Activated naive CD4-positive, alpha-beta T cell treated with anti-CD3 and anti-CD28 coated beads for 36 hours (primary cell): Measurements from ENCODE around the gene IFI27. TPM values are rescaled to one million over a fixed set of nuclear protein-coding genes. Genes with fewer than 3 reads are reported as not detected.

Experiments used
- CTCF ChIA-PET: fragments of 350-600 bp; sonication (Branson Sonifier 250); formaldehyde crosslinking; loops from one replicate; lab custom pipeline; 2021; ENCODE audit warnings: antibody characterized with exemption; lab: Charles Lee
- DNase-seq: peaks from one replicate; pipeline ENCODE4 v3.0.0-alpha.2; 2020
- H3K27ac Mint-ChIP-seq: one replicate; pipeline ENCODE4 v1.8.0; 2021; ENCODE audit warnings: mild to moderate bottlenecking, mixed read lengths
- H3K27me3 Mint-ChIP-seq: one replicate; pipeline ENCODE4 v1.8.0; 2021; ENCODE audit warnings: low read depth, mixed read lengths
- H3K36me3 Mint-ChIP-seq: one replicate; pipeline ENCODE4 v1.8.0; 2021; ENCODE audit warnings: low read depth, mixed read lengths
- H3K4me1 Mint-ChIP-seq: one replicate; pipeline ENCODE4 v1.8.0; 2021; ENCODE audit warnings: low read depth, mixed read lengths
- H3K4me3 Mint-ChIP-seq: one replicate; pipeline ENCODE4 v1.8.0; 2021; ENCODE audit warnings: mild to moderate bottlenecking, moderate library complexity, mixed read lengths
- H3K9me3 Mint-ChIP-seq: one replicate; pipeline ENCODE4 v1.8.0; 2021; ENCODE audit warnings: mixed read lengths
- intact Hi-C: fragments of 100-400 bp; cut with micrococcal nuclease; formaldehyde crosslinking; loops from one replicate; pipeline ENCODE4 v1.15.1; 2023
- total RNA-seq, 2 experiments: library from RNA; stranded (reverse); gene quantifications; one replicate each; pipeline ENCODE4 v1.2.3, GENCODE V29; 2021

IFI27 gene
- total RNA-seq, 2 experiments from 2014 or later, result 1.5 to 2.3 TPM

DNA sequence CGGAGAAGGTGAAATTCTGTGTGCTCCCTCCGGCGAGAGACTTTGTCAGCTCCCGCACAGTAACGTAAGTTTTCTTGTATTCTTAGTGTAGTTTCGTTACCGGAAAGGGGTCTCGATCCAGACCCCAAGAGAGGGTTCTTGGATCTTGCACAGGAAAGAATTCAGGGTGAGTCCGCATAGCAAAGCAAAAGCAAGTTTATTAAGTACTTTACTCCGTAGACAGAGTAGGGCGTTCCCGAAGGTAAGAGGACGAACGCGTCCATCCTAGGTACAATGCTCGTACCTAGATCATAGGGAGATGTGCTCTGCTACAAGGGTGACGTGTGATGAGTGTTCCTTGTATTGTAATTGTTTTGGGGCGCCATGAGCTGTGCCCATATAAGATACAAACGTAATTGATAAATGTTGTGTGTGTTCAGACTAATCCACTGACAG is 29.1 kb upstream of the IFI27 start:
- Mint-ChIP-seq H3K27me3 (no peaks in the 10 kb centered on the region), H3K27ac (peak overlapping the region; percentile 98), H3K4me3 (peak overlapping the region; percentile 98), H3K36me3 (peaks cover 36% of the 10 kb centered on the region), H3K9me3 (no peaks in the 10 kb centered on the region), H3K4me1 (peaks cover 38% of the 10 kb centered on the region)
- intact Hi-C loops, result loop anchor here (1.0 to 5.0 kb wide), 9 partner anchors 8 to 1076 kb away; partner anchors contain the start of genes DICER1, IFI27L2 and OTUB2
- CTCF ChIA-PET, result interaction anchor here (0.6 to 3.5 kb wide), 8 partner anchors 45 to 403 kb away, joined by 3 to 14 read pairs (median 3); no protein-coding TSS in a partner anchor
- DNase-seq, result peak; percentile 12

DNA sequence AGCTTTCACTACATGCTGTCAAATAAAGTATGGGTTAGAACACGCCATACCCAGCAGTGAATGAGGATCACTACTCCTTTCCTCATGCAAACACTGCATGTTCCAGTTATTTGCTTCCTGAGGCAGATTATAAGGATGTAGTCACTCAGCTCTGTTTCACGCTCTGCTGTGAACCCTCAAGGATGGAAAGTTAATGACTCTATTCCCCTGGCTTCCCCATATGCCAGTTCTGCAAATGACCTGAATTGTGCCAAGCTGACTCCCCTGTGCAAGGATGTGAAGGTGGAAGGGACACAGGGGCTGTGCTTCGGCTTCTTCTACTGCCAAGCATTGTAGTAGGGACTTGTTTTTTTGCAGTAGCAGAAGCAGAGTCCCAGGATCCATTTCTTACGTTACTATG is 22.6 kb upstream of the IFI27 start:
- intact Hi-C loops, result no loop called here

DNA sequence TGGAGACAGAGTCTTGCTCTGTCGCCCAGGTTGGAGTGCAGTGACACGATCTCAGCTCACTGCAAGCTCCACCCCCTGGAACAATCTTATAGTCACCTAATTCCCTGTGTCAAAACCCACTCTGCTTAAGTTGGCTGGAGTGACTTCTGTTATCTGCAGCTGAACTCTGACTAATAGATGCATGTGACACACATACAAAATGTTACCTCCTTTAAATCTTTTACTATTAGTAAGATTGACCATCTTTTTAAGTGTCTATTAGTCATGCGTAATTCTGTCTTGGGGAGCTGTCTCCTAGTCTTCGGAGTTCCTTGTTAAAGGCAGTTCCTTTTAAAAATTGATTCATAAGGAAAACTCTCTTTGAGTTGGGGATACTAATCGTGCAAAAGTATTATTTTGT is 22.0 kb upstream of the IFI27 start:
- H3K27me3 Mint-ChIP-seq, result no peaks in the 10 kb centered on the region
- no peak overlapping the region for H3K27ac Mint-ChIP-seq
- H3K4me1 Mint-ChIP-seq, result no peaks in the 10 kb centered on the region
- CTCF ChIA-PET, result interaction anchor here (0.6 kb wide), 1 partner anchor 68 kb away, joined by 3 read pairs; no protein-coding TSS in a partner anchor
- intact Hi-C loops, result no loop called here
- H3K9me3 Mint-ChIP-seq, result no peaks in the 10 kb centered on the region
- H3K36me3 Mint-ChIP-seq, result peaks cover 2% of the 10 kb centered on the region
- H3K4me3 Mint-ChIP-seq, result no peak overlapping the region
- no peak for DNase-seq

More for the DNA sequence above, 22.6 kb upstream of the IFI27 start:
- no peak overlapping the region for H3K4me3 Mint-ChIP-seq
- no peaks in the 10 kb centered on the region for H3K27me3 Mint-ChIP-seq
- no peaks in the 10 kb centered on the region for H3K4me1 Mint-ChIP-seq
- DNase-seq, result no peak
- CTCF ChIA-PET, result no interaction called here
- no peak overlapping the region for H3K27ac Mint-ChIP-seq
- H3K9me3 Mint-ChIP-seq, result no peaks in the 10 kb centered on the region
- peaks cover 2% of the 10 kb centered on the region for H3K36me3 Mint-ChIP-seq

DNA sequence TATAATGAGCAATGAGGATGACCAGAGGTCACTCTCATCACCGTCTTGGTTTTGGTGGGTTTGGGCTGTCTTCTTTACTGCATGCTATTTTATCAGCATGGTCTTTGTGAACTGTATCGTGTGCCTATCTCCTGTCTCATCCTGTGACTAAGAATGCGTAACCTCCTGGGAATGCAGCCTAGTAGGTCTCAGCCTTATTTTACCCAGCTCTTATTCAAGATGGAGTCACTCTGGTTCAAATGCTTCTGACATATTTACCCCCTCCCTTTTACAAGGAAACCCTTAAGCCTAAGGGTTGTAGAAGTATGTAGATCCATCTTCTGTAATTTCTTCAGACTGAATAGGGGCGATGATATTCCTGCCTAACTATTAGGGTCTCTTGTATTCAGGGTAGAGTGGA is 21.1 kb upstream of the IFI27 start:
- H3K4me1 Mint-ChIP-seq, result no peaks in the 10 kb centered on the region

DNA sequence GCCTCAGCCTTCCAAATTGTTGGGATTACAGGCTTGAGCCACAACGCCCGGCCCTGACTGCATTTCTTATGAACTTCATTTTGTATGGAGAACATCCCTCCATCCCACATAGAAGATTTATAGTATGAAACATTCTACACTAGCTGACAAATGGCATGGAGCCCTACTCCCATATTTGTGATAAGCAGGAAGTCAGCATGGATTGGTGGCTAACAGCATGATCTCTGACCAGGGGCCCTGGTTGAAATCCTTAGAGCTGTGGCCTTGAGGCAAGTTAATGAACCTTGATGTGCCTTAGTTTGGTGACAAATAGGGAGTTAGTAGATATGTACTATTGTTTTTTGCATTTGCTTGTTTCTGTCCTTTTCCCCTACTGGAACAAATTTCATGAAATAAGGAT is 17.1 kb upstream of the IFI27 start:
- intact Hi-C loops, result no loop called here
- Mint-ChIP-seq H3K27me3 (no peaks in the 10 kb centered on the region), H3K36me3 (no peaks in the 10 kb centered on the region), H3K4me1 (no peaks in the 10 kb centered on the region), H3K27ac (no peak overlapping the region), H3K9me3 (no peaks in the 10 kb centered on the region), H3K4me3 (no peak overlapping the region)
- CTCF ChIA-PET, result interaction anchor here (0.6 kb wide), 1 partner anchor 29 kb away, joined by 3 read pairs; no protein-coding TSS in a partner anchor
- DNase-seq, result no peak

More for the DNA sequence above, 21.1 kb upstream of the IFI27 start:
- no peaks in the 10 kb centered on the region for H3K9me3 Mint-ChIP-seq
- no peak overlapping the region for H3K4me3 Mint-ChIP-seq
- H3K27me3 Mint-ChIP-seq, result no peaks in the 10 kb centered on the region
- no peak overlapping the region for H3K27ac Mint-ChIP-seq
- no peak for DNase-seq
- H3K36me3 Mint-ChIP-seq, result peaks cover 2% of the 10 kb centered on the region
- intact Hi-C loops, result no loop called here
- CTCF ChIA-PET, result no interaction called here

DNA sequence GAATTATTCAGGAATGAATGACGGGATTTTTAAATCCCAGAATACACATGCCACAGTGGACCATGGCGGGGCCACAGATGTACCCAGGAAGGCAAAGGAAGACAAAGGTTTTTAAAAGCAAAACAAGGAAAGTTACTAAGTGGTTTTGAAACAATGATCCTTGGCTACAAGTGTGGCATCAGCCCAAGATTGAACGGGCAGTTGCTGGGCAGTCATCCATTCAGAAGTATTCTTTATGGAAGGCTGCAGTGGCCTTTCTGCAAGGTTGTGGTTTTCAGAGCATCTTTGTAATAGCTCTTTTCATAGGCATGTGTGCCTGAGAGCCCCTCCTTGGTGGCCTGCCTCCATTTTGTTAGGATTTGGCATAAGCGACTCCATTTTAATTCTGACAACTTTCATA is 13.4 kb upstream of the IFI27 start:
- no peaks in the 10 kb centered on the region for H3K36me3 Mint-ChIP-seq
- intact Hi-C loops, result no loop called here
- no peaks in the 10 kb centered on the region for H3K27me3 Mint-ChIP-seq
- no peak overlapping the region for H3K27ac Mint-ChIP-seq
- H3K4me1 Mint-ChIP-seq, result no peaks in the 10 kb centered on the region
- H3K4me3 Mint-ChIP-seq, result no peak overlapping the region
- no peak for DNase-seq
- CTCF ChIA-PET, result no interaction called here
- H3K9me3 Mint-ChIP-seq, result no peaks in the 10 kb centered on the region

DNA sequence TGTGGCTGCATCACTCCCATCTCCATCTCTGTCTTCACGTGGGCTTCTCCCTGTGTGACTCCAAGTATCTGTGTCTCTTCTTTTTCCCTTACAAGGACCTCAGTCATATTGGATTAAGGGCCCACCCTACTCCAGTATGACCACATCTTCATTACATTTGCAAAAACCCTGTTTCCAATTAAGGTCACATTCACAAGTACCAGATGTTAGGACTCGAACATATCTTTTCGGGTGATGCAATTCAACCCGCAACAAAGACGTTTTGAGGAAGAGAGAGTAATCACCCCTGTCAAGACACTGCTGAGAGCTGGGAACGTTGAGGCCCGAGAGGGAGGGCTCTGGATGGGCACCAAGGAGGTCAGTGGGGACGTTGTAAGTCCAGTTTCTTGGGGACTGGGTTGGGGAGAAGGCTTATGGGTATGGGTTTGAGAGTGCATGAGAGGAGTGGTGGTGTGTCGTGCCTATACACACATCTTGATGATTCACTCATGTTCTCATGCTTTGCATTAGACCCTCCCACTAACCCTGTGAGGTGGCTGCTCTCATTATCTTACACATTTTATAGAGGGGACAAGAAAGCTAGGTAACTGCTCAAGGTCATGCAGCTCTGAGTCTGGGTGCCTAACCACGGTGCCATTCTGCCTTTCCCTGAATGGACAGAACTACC is 12.1 kb upstream of the IFI27 start:
- no peak overlapping the region for H3K27ac Mint-ChIP-seq
- no peaks in the 10 kb centered on the region for H3K9me3 Mint-ChIP-seq
- no peaks in the 10 kb centered on the region for H3K27me3 Mint-ChIP-seq
- no peaks in the 10 kb centered on the region for H3K36me3 Mint-ChIP-seq
- intact Hi-C loops, result no loop called here
- H3K4me3 Mint-ChIP-seq, result no peak overlapping the region
- CTCF ChIA-PET, result no interaction called here
- no peaks in the 10 kb centered on the region for H3K4me1 Mint-ChIP-seq
- DNase-seq, result no peak

DNA sequence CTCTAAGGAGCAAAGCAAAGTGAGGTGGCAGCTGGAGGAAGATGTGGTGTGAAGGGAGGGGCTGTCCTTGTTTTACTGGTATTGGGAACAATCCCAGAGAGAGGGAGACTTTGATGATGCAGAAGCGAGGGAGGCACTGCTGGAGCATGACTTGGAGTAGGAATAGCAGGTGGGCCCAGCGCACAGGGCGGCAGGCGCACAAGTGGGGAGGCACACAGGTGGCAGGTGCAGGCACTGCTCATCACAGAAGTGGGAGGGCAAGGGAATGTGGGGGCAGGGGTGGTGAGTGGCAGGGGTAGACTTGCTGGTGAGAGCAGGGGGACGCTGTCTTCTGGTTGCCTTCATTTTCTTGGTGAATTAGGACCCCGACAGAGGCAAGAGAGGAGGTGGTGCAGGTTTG is 11.5 kb upstream of the IFI27 start:
- intact Hi-C loops, result no loop called here
- no peak for DNase-seq
- H3K4me1 Mint-ChIP-seq, result no peaks in the 10 kb centered on the region
- no peaks in the 10 kb centered on the region for H3K36me3 Mint-ChIP-seq
- H3K9me3 Mint-ChIP-seq, result no peaks in the 10 kb centered on the region
- CTCF ChIA-PET, result no interaction called here
- H3K4me3 Mint-ChIP-seq, result no peak overlapping the region
- H3K27ac Mint-ChIP-seq, result no peak overlapping the region
- H3K27me3 Mint-ChIP-seq, result no peaks in the 10 kb centered on the region

DNA sequence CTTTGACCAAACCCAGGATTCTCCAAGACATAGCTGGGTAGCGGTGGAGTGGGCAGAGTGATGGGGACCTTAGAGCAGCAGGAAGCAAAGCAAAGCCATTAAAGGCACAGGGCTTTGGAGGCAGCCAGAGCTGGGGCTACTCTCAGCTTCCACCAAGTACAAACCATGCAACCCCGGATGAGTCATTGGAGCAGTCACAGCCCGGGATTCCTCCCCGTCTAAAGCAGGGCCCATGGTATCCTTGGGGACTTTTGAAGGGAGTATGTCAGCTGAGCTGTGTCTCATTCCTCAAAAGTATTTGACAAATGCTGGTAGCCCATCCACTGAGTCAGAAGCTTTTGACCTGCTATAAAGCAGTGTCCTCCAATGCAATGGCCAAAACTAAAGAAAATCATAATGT is 9.7 kb upstream of the IFI27 start:
- no peak for DNase-seq
- no peaks in the 10 kb centered on the region for H3K36me3 Mint-ChIP-seq
- H3K9me3 Mint-ChIP-seq, result no peaks in the 10 kb centered on the region
- no peak overlapping the region for H3K4me3 Mint-ChIP-seq
- no peaks in the 10 kb centered on the region for H3K4me1 Mint-ChIP-seq
- CTCF ChIA-PET, result interaction anchor here (1.2 kb wide), 1 partner anchor 36 kb away, joined by 3 read pairs; no protein-coding TSS in a partner anchor
- no peaks in the 10 kb centered on the region for H3K27me3 Mint-ChIP-seq
- intact Hi-C loops, result no loop called here
- no peak overlapping the region for H3K27ac Mint-ChIP-seq

DNA sequence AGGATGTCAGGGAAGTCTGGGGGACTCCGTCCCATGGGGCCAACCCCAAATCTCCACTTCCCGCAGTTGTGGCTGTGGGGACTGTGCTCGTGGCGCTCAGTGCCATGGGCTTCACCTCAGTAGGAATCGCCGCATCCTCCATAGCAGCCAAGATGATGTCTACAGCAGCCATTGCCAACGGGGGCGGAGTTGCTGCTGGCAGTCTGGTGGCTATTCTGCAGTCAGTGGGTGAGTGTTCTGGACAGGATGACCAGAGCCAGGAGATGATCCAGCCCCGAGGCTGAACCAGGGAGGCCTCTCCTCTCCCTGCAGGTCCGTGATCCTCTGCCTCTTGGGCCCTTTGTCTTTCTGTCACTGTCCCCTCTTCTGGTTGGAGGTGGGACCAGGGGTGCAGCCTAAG is 8.8 kb upstream of the IFI27 start:
- intact Hi-C loops, result no loop called here
- no peaks in the 10 kb centered on the region for H3K36me3 Mint-ChIP-seq
- H3K9me3 Mint-ChIP-seq, result no peaks in the 10 kb centered on the region
- no peaks in the 10 kb centered on the region for H3K27me3 Mint-ChIP-seq
- no peaks in the 10 kb centered on the region for H3K4me1 Mint-ChIP-seq
- H3K27ac Mint-ChIP-seq, result no peak overlapping the region
- H3K4me3 Mint-ChIP-seq, result no peak overlapping the region
- CTCF ChIA-PET, result interaction anchor here (0.6 kb wide), 1 partner anchor 90 kb away, joined by 3 read pairs; no protein-coding TSS in a partner anchor
- no peak for DNase-seq

DNA sequence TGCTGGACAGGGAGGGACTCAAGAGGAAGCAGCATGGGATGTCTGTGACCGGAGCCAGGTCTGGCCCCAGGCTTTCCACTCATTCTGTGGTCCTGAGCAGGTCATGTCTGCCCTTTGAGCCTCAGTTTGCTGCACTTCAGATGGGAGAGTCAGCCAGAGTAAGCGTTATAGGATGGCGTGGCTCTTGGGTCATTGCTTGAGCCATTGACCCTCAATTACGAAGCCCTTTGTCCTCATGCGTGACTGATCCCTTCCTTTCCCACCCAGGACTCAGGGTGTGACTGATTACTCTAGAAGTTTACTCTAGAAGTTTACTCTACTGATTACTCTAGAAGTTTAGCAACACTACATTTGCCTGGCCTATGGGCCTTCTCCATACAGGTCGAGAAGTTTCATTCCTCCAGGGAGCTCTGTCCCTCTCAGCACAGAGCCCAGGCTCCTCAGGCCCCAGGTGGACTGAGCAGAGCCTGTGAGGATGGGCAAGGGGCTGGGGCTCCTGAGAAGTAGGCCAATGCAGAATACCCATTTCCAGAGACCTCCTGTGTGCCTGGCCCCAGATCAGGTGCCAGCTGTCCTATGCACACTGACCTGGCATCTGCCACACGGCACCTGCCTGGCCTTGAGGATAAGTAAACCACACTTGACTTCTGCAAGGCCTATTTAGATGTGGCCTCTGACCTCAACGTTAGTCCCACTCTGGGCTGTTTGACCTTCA is 7.6 kb upstream of the IFI27 start:
- no peaks in the 10 kb centered on the region for H3K27me3 Mint-ChIP-seq
- intact Hi-C loops, result no loop called here
- no peaks in the 10 kb centered on the region for H3K4me1 Mint-ChIP-seq

DNA sequence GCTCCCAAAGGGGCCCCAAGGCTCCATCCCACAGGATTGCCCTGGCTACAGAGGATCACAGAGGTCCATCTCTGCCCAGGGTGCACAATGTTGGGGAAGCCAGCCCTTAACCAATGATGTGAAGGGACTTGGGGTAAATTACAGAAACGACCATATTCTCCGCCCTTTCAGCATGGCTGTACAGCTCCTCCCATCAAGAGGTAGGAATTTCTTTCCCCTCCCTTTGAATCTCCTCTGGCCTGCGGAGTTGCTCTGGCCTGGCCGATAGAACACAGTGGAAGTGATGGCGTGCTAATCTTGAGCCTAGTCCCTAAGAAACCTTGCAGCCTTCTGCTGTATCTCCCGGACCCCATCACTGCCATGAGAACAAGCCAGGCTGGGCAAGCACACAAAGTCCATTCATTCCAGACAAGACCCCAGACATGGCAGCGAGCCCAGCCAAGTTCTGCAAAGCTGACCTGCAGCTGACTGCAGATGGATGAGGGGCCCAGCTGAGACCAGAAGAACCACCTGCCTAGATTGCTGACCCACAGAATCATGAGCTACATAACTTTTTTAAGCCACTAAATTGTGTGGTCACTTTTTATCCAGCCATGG is 6.9 kb upstream of the IFI27 start:
- H3K9me3 Mint-ChIP-seq, result no peaks in the 10 kb centered on the region
- no peaks in the 10 kb centered on the region for H3K4me1 Mint-ChIP-seq
- intact Hi-C loops, result no loop called here
- H3K4me3 Mint-ChIP-seq, result no peak overlapping the region
- DNase-seq, result no peak
- no peak overlapping the region for H3K27ac Mint-ChIP-seq
- H3K27me3 Mint-ChIP-seq, result no peaks in the 10 kb centered on the region
- no peaks in the 10 kb centered on the region for H3K36me3 Mint-ChIP-seq
- CTCF ChIA-PET, result interaction anchor here (1.0 kb wide), 1 partner anchor 39 kb away, joined by 3 read pairs; no protein-coding TSS in a partner anchor

More for the DNA sequence above, 7.6 kb upstream of the IFI27 start:
- H3K27ac Mint-ChIP-seq, result no peak overlapping the region
- no peaks in the 10 kb centered on the region for H3K36me3 Mint-ChIP-seq
- no peak for DNase-seq
- no peaks in the 10 kb centered on the region for H3K9me3 Mint-ChIP-seq
- CTCF ChIA-PET, result no interaction called here
- H3K4me3 Mint-ChIP-seq, result no peak overlapping the region
